Effector CD8-positive, alpha-beta T cell (primary cell): Measurements from ENCODE around the gene KASH5.

Experiments used
- DNase-seq: peaks from one replicate; lab custom pipeline; 2025; lab: John Stamatoyannopoulos, UW
- total RNA-seq, 4 experiments: gene quantifications; one replicate each; lab custom pipeline; 2026; lab: John Stamatoyannopoulos, UW

The KASH5 gene
- total RNA-seq, result 0 to 0.72 (median 0.13) reads per million in 4 experiments

- peak; percentile 77 for DNase-seq
Measured at GRCh38 chr19:49387936-49388372, at the start of gene KASH5. TSS of gene KASH5 (plus strand) at chr19:49388249. CDS start at chr19:49390884, 2,635 bp downstream.

GRCh38 chr19:49338691-49339300, 49.3 kb upstream of the KASH5 start:
- no peak for DNase-seq

- no peak for DNase-seq
Measured at GRCh38 chr19:49339301-49340068, 48.6 kb upstream of the KASH5 start.

- no peak for DNase-seq
Measured at GRCh38 chr19:49340069-49340864, 47.8 kb upstream of the KASH5 start.

GRCh38 chr19:49340865-49341718, 47.0 kb upstream of the KASH5 start:
- no peak for DNase-seq

GRCh38 chr19:49342291-49342721, 45.7 kb upstream of the KASH5 start:
- DNase-seq, result no peak

GRCh38 chr19:49343123-49343522, 44.9 kb upstream of the KASH5 start:
- no peak for DNase-seq

- no peak for DNase-seq
Measured at GRCh38 chr19:49344505-49345423, 43.3 kb upstream of the KASH5 start.

GRCh38 chr19:49347191-49347590, 40.9 kb upstream of the KASH5 start:
- DNase-seq, result no peak

GRCh38 chr19:49347835-49348234, 40.2 kb upstream of the KASH5 start:
- no peak for DNase-seq

GRCh38 chr19:49348305-49349189, 39.5 kb upstream of the KASH5 start:
- no peak for DNase-seq

GRCh38 chr19:49349567-49349966, 38.5 kb upstream of the KASH5 start:
- no peak for DNase-seq

- no peak for DNase-seq
Measured at GRCh38 chr19:49355909-49356353, 32.1 kb upstream of the KASH5 start.

- DNase-seq, result no peak
Measured at GRCh38 chr19:49356382-49356781, 31.7 kb upstream of the KASH5 start.

- DNase-seq, result no peak
Measured at GRCh38 chr19:49357186-49357585, 30.9 kb upstream of the KASH5 start.

GRCh38 chr19:49359851-49360820, 27.9 kb upstream of the KASH5 start:
- no peak for DNase-seq

GRCh38 chr19:49361438-49362047, 26.5 kb upstream of the KASH5 start:
- no peak for DNase-seq
